Measurements from ENCODE around the gene SORBS1. TPM values are rescaled to one million over a fixed set of nuclear protein-coding genes. Genes with fewer than 3 reads are reported as not detected.

SORBS1 gene
- total RNA-seq, 1 experiment from 2014 or later, result 39.9 TPM

- ATAC-seq (no peak), DNase-seq (ENCODE audit: low spot score) (no peak)
- Mint-ChIP-seq H3K27ac (no peak overlapping the region), H3K36me3 (no peaks in the 10 kb centered on the region), H3K4me1 (peaks cover 12% of the 10 kb centered on the region), H3K27me3 (ENCODE audit: low read depth) (no peaks in the 10 kb centered on the region), H3K4me3 (no peak overlapping the region), H3K9me3 (no peaks in the 10 kb centered on the region)
- CTCF ChIA-PET, result interaction anchor here (1.8 to 4.4 kb wide), 2 partner anchors 13 to 158 kb away, joined by 5 to 28 read pairs; no protein-coding TSS in a partner anchor
- TF ChIP-seq, protein P1, sequence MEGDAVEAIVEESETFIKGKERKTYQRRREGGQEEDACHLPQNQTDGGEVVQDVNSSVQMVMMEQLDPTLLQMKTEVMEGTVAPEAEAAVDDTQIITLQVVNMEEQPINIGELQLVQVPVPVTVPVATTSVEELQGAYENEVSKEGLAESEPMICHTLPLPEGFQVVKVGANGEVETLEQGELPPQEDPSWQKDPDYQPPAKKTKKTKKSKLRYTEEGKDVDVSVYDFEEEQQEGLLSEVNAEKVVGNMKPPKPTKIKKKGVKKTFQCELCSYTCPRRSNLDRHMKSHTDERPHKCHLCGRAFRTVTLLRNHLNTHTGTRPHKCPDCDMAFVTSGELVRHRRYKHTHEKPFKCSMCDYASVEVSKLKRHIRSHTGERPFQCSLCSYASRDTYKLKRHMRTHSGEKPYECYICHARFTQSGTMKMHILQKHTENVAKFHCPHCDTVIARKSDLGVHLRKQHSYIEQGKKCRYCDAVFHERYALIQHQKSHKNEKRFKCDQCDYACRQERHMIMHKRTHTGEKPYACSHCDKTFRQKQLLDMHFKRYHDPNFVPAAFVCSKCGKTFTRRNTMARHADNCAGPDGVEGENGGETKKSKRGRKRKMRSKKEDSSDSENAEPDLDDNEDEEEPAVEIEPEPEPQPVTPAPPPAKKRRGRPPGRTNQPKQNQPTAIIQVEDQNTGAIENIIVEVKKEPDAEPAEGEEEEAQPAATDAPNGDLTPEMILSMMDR (IDR thresholded peaks at IDR 0.05), result no peak
- TF ChIP-seq, protein P2, sequence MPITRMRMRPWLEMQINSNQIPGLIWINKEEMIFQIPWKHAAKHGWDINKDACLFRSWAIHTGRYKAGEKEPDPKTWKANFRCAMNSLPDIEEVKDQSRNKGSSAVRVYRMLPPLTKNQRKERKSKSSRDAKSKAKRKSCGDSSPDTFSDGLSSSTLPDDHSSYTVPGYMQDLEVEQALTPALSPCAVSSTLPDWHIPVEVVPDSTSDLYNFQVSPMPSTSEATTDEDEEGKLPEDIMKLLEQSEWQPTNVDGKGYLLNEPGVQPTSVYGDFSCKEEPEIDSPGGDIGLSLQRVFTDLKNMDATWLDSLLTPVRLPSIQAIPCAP (CRISPR knock-in tag; IDR thresholded peaks at IDR 0.05), result no peak
- TF ChIP-seq NFYB (CRISPR knock-in tag; conservative IDR thresholded peaks at IDR 0.05; ENCODE audit: low read depth) (no peak), TEAD4 (CRISPR knock-in tag; IDR thresholded peaks at IDR 0.05) (no peak), MXD4 (CRISPR knock-in tag; IDR thresholded peaks at IDR 0.05; ENCODE audit: borderline replicate concordance) (no peak), GRHL2 (CRISPR knock-in tag; IDR thresholded peaks at IDR 0.05; ENCODE audit: insufficient replicate concordance, severe bottlenecking) (no peak), PRRX2 (CRISPR knock-in tag; IDR thresholded peaks at IDR 0.05) (no peak)
- TF ChIP-seq, protein P3, sequence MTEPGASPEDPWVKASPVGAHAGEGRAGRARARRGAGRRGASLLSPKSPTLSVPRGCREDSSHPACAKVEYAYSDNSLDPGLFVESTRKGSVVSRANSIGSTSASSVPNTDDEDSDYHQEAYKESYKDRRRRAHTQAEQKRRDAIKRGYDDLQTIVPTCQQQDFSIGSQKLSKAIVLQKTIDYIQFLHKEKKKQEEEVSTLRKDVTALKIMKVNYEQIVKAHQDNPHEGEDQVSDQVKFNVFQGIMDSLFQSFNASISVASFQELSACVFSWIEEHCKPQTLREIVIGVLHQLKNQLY (CRISPR knock-in tag; IDR thresholded peaks at IDR 0.05), result no peak
- POLR2A ChIA-PET, result interaction anchor here (0.6 kb wide), 1 partner anchor 864 kb away, joined by 9 read pairs; no protein-coding TSS in a partner anchor
Observed at GRCh38 chr10:95443636-95444035, 117.5 kb downstream of the SORBS1 start.

DNA sequence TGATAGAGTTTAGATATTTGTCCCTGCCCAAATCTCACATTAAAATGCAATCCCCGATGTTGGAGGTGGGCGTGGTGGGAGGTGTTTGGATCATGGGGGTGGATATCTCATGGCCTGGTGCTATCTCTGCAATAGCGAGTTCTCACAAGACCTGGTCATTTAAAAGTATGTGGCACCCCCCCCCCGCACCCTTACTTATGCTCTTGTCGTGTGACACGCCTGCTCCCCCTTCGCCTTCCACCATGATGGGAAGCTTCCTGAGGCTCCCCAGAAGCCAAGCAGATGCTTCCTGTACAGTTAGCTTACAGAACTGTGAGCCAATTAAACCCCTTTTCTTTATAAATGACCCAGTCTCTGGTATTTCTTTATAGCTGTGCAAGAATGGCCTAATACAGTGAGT, 118.8 kb downstream of the SORBS1 start:
- ChIA-PET CTCF (interaction anchor here (1.8 to 2.4 kb wide), 2 partner anchors 12 to 159 kb away, joined by 5 to 12 read pairs; no protein-coding TSS in a partner anchor), POLR2A (no interaction called here)
- Mint-ChIP-seq H3K27ac (no peak overlapping the region), H3K4me3 (no peak overlapping the region), H3K36me3 (peaks cover 1% of the 10 kb centered on the region), H3K4me1 (peaks cover 8% of the 10 kb centered on the region), H3K27me3 (ENCODE audit: low read depth) (no peaks in the 10 kb centered on the region), H3K9me3 (no peaks in the 10 kb centered on the region)
- ATAC-seq (no peak), DNase-seq (ENCODE audit: low spot score) (no peak)
- TF ChIP-seq NR1H2 (CRISPR knock-in tag; IDR thresholded peaks at IDR 0.05) (no peak), FOXK1 (CRISPR knock-in tag; IDR thresholded peaks at IDR 0.05) (no peak), ZNF263 (CRISPR knock-in tag; IDR thresholded peaks at IDR 0.05; ENCODE audit: low read depth) (no peak), HMGXB4 (CRISPR knock-in tag; IDR thresholded peaks at IDR 0.05) (no peak), MYBL2 (CRISPR knock-in tag; IDR thresholded peaks at IDR 0.05) (no peak), SMAD4 (CRISPR knock-in tag; IDR thresholded peaks at IDR 0.05) (no peak), FOXP1 (CRISPR knock-in tag; IDR thresholded peaks at IDR 0.05; ENCODE audit: borderline replicate concordance) (no peak), RELA (CRISPR knock-in tag; IDR thresholded peaks at IDR 0.05; ENCODE audit: borderline replicate concordance) (no peak), FOXJ3 (CRISPR knock-in tag; IDR thresholded peaks at IDR 0.05; ENCODE audit: borderline replicate concordance) (no peak), USF2 (CRISPR knock-in tag; IDR thresholded peaks at IDR 0.05) (no peak), ZNF671 (CRISPR knock-in tag; IDR thresholded peaks at IDR 0.05) (no peak), NFYB (CRISPR knock-in tag; conservative IDR thresholded peaks at IDR 0.05; ENCODE audit: low read depth) (no peak), CREB1 (CRISPR knock-in tag; IDR thresholded peaks at IDR 0.05) (no peak)
- TF ChIP-seq, protein P4, sequence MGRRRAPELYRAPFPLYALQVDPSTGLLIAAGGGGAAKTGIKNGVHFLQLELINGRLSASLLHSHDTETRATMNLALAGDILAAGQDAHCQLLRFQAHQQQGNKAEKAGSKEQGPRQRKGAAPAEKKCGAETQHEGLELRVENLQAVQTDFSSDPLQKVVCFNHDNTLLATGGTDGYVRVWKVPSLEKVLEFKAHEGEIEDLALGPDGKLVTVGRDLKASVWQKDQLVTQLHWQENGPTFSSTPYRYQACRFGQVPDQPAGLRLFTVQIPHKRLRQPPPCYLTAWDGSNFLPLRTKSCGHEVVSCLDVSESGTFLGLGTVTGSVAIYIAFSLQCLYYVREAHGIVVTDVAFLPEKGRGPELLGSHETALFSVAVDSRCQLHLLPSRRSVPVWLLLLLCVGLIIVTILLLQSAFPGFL (CRISPR knock-in tag; IDR thresholded peaks at IDR 0.05; ENCODE audit: borderline replicate concordance), result no peak
- TF ChIP-seq, protein P3 (CRISPR knock-in tag; IDR thresholded peaks at IDR 0.05), result no peak
- TF ChIP-seq, protein P5, sequence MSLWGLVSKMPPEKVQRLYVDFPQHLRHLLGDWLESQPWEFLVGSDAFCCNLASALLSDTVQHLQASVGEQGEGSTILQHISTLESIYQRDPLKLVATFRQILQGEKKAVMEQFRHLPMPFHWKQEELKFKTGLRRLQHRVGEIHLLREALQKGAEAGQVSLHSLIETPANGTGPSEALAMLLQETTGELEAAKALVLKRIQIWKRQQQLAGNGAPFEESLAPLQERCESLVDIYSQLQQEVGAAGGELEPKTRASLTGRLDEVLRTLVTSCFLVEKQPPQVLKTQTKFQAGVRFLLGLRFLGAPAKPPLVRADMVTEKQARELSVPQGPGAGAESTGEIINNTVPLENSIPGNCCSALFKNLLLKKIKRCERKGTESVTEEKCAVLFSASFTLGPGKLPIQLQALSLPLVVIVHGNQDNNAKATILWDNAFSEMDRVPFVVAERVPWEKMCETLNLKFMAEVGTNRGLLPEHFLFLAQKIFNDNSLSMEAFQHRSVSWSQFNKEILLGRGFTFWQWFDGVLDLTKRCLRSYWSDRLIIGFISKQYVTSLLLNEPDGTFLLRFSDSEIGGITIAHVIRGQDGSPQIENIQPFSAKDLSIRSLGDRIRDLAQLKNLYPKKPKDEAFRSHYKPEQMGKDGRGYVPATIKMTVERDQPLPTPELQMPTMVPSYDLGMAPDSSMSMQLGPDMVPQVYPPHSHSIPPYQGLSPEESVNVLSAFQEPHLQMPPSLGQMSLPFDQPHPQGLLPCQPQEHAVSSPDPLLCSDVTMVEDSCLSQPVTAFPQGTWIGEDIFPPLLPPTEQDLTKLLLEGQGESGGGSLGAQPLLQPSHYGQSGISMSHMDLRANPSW (CRISPR knock-in tag; conservative IDR thresholded peaks at IDR 0.05; ENCODE audit: low read depth), result no peak
- TF ChIP-seq, protein P6, sequence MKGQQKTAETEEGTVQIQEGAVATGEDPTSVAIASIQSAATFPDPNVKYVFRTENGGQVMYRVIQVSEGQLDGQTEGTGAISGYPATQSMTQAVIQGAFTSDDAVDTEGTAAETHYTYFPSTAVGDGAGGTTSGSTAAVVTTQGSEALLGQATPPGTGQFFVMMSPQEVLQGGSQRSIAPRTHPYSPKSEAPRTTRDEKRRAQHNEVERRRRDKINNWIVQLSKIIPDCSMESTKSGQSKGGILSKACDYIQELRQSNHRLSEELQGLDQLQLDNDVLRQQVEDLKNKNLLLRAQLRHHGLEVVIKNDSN (CRISPR knock-in tag; IDR thresholded peaks at IDR 0.05), result no peak

Measured in WTC11 (cell line).